GM10266 (cell line): Measurements from ENCODE around the gene WSCD1.

ENCODE experiments used
- DNase-seq: peaks from one replicate; pipeline ENCODE4 v3.0.0; 2012; ENCODE audit errors: extremely low spot score
- TF ChIP-seq, protein P1 (sequence below): IDR thresholded peaks from 2 replicates; pipeline ENCODE4 v1.5.1; 2012; ENCODE audit warnings: mild to moderate bottlenecking, low read depth; ENCODE audit not compliant: control insufficient read depth, insufficient read depth; ENCODE audit errors: missing control alignments

WSCD1 gene

GRCh38 chr17:6162216-6162615, 92.0 kb downstream of the WSCD1 start:
- no peak for DNase-seq
- TF ChIP-seq, protein P1, sequence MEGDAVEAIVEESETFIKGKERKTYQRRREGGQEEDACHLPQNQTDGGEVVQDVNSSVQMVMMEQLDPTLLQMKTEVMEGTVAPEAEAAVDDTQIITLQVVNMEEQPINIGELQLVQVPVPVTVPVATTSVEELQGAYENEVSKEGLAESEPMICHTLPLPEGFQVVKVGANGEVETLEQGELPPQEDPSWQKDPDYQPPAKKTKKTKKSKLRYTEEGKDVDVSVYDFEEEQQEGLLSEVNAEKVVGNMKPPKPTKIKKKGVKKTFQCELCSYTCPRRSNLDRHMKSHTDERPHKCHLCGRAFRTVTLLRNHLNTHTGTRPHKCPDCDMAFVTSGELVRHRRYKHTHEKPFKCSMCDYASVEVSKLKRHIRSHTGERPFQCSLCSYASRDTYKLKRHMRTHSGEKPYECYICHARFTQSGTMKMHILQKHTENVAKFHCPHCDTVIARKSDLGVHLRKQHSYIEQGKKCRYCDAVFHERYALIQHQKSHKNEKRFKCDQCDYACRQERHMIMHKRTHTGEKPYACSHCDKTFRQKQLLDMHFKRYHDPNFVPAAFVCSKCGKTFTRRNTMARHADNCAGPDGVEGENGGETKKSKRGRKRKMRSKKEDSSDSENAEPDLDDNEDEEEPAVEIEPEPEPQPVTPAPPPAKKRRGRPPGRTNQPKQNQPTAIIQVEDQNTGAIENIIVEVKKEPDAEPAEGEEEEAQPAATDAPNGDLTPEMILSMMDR: no peak

DNA sequence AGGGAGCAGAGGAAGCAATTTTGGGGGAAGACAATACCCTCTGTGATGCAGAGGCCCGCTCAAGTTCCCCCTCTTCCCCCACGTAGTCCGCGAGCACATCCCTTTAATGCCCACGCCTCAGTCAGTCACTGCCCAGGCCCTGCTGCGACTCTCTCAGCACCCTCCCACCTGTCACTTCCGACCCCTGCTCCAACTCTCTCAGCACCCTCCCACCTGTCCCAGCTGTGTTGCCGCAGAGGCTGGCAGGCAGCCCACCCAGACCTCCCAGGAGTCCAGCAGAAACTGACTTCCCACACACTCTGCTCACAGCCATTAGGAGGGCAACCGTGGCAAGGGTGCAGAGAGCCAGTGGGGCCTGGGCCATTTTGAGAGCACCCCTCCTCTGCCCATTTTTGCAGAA, 92.7 kb downstream of the WSCD1 start:
- DNase-seq: no peak
- TF ChIP-seq, protein P1: no peak

GRCh38 chr17:6163612-6164333, 93.6 kb downstream of the WSCD1 start:
- TF ChIP-seq, protein P1: no peak
- DNase-seq: no peak

GRCh38 chr17:6164996-6165395, 94.8 kb downstream of the WSCD1 start:
- TF ChIP-seq, protein P1: no peak
- no peak for DNase-seq

DNA sequence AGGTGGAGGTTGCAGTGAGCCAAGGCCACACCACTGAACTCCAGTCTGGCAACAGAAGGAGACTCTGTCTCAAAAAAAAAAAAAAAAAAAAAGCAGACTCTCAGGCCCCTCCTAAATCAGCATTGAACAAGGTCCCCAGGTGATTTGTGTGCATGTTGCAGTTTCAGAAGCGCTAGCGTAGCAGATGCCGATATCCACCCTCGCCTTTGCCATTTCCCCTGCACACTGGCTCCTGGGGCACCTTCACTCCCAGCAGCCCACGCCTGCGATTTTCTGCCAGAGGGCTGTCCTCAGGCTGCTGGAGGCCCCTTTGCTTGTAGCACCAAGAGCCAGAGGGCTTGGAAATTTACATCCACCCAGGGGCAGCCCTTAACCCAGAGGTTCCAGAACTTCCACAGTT, 95.6 kb downstream of the WSCD1 start:
- TF ChIP-seq, protein P1: no peak
- DNase-seq: no peak

- TF ChIP-seq, protein P1: no peak
- DNase-seq: no peak
Observed at GRCh38 chr17:6166492-6167179, 96.5 kb downstream of the WSCD1 start.

GRCh38 chr17:6168296-6168695, 98.1 kb downstream of the WSCD1 start:
- TF ChIP-seq, protein P1: no peak
- no peak for DNase-seq
